ENCODE measurements around the gene NECTIN1.
"Not testable (repeated sequence)": the region's sequence is repeated elsewhere in the genome, so short reads cannot be mapped to it uniquely, and the experiment has no call there.

NECTIN1 gene

DNA sequence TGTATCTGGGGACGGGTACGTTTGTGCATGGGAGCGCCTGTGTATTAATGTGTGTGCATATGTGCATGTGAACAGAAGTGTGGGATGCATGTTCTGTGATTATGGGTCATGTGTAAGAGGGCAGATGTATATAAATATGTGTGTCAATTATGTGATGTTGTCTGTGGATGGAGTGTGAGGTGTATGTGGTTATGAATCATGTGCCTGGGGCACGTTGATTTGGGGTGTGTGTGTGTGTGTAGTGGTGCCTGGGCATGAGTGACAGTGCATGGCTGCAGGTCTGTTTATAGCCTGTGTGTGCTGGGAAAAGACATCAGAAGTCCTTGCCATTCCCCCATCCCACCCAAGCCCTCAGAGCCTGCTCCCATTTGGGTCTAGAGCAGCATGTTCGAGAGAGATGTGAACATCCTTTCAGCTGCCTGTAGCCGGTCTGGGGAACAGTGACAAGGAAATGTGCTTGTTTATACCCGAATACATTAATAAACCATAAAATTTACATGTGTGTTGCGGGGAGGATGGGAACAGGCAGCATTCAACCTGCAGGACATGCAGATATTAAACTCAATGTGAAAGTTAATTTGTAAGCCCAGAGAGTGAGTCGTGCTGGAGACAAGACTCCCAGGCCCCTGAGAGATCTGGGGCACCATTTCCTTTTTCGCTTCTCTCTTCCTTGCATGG, 129.0 kb downstream of the NECTIN1 start:
- Mint-ChIP-seq H3K4me1 (no peaks in the 10 kb centered on the region), H3K27me3 (peaks cover 7% of the 10 kb centered on the region), H3K36me3 (ENCODE audit: low read depth) (no peaks in the 10 kb centered on the region), H3K27ac (no peak overlapping the region), H3K4me3 (no peak overlapping the region), H3K9me3 (no peaks in the 10 kb centered on the region)
- ATAC-seq (no peak), DNase-seq (no peak)

DNA sequence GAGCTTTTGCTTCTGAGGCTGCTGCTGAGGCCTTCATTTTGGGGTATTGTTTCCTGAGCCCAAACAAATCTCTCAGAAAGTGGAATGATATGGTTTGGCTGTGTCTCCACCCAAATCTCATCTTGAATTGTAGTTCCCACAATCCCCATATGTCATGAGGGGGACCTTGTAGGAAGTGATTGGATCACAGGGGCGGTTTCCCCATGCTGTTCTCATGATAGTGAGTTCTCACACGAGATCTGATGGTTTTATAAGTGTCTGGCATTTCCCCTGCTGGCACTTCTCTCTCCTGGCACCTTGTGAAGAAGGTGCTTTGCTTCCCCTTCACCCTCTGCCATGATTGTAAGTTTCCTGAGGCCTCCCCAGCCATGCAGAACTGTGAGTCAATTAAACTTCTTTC, 133.1 kb downstream of the NECTIN1 start:
- H3K4me3 Mint-ChIP-seq, H3K9me3 Mint-ChIP-seq: not testable (repeated sequence)

GRCh38 chr11:119594639-119595249, 134.3 kb downstream of the NECTIN1 start:
- Mint-ChIP-seq H3K9me3 (no peaks in the 10 kb centered on the region), H3K27me3 (peaks cover 3% of the 10 kb centered on the region), H3K4me3 (no peak overlapping the region), H3K27ac (no peak overlapping the region), H3K36me3 (ENCODE audit: low read depth) (no peaks in the 10 kb centered on the region), H3K4me1 (no peaks in the 10 kb centered on the region)
- ATAC-seq (no peak), DNase-seq (no peak)

More for the DNA sequence above, 133.1 kb downstream of the NECTIN1 start:
- not testable (repeated sequence) for H3K27ac Mint-ChIP-seq; H3K4me1 Mint-ChIP-seq; DNase-seq; ATAC-seq; H3K36me3 Mint-ChIP-seq (ENCODE audit: low read depth); H3K27me3 Mint-ChIP-seq

DNA sequence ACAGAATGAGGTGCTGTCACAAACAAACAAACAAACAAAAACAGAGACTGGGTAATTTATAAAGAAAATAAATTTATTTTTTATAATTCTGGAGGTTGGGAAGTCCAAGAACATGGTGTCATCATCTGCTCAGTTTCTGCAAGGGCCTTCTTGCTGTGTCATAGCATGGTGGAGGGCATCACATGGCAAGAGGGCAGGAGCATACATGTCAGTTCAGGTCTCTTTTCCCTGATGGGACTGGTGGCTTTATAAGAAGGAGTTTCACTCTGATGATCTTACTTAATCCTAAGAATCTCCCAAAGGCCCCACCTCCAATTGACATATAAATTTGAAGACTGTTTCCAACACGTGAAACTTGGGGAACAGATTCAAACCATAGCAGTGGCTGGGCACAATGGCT, 135.7 kb downstream of the NECTIN1 start:
- H3K4me1 Mint-ChIP-seq = no peaks in the 10 kb centered on the region
- no peaks in the 10 kb centered on the region for H3K36me3 Mint-ChIP-seq (ENCODE audit: low read depth)
- ATAC-seq (no peak), DNase-seq (no peak)
- peaks cover 5% of the 10 kb centered on the region for H3K27me3 Mint-ChIP-seq
- H3K27ac Mint-ChIP-seq = no peak overlapping the region
- H3K9me3 Mint-ChIP-seq = no peaks in the 10 kb centered on the region
- no peak overlapping the region for H3K4me3 Mint-ChIP-seq

- H3K27me3 Mint-ChIP-seq = peaks cover 10% of the 10 kb centered on the region
- H3K9me3 Mint-ChIP-seq = no peaks in the 10 kb centered on the region
- no peak for DNase-seq
- H3K4me3 Mint-ChIP-seq = no peak overlapping the region
- H3K27ac Mint-ChIP-seq = no peak overlapping the region
- H3K36me3 Mint-ChIP-seq (ENCODE audit: low read depth) = no peaks in the 10 kb centered on the region
- H3K4me1 Mint-ChIP-seq = no peaks in the 10 kb centered on the region
- ATAC-seq = no peak
These were observed 136.4 kb downstream of the NECTIN1 start for GRCh38 chr11:119592642-119593041.

DNA sequence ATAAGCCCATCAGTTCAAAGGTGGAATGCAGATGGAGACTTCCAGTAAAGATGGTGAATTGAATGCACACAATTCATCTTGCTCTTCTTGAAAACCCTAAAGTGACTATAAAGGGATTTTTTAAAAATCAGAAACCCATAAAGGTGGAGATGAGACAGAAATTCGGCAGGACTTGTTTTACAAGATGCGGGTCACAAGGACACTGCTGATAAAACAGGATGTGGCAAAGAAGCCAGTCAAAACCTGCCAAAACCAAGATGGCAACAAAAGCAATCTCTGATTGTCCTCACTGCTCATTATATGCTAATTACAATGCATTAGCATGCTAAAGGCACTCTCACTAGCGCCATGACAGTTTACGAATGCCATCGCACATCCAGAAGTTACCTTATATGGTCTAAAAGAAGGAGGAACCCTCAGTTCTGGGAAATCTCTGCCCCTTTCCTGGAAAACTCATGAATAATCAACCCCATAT, 137.1 kb downstream of the NECTIN1 start:
- Mint-ChIP-seq H3K27ac (no peak overlapping the region), H3K4me3 (no peak overlapping the region), H3K36me3 (ENCODE audit: low read depth) (no peaks in the 10 kb centered on the region), H3K9me3 (no peaks in the 10 kb centered on the region), H3K4me1 (no peaks in the 10 kb centered on the region), H3K27me3 (peaks cover 14% of the 10 kb centered on the region)
- DNase-seq (no peak), ATAC-seq (no peak)

GRCh38 chr11:119590651-119591351, 138.2 kb downstream of the NECTIN1 start:
- Mint-ChIP-seq H3K27ac (no peak overlapping the region), H3K36me3 (ENCODE audit: low read depth) (no peaks in the 10 kb centered on the region), H3K9me3 (no peaks in the 10 kb centered on the region), H3K4me3 (no peak overlapping the region), H3K27me3 (peaks cover 23% of the 10 kb centered on the region), H3K4me1 (no peaks in the 10 kb centered on the region)
- DNase-seq (no peak), ATAC-seq (no peak)

DNA sequence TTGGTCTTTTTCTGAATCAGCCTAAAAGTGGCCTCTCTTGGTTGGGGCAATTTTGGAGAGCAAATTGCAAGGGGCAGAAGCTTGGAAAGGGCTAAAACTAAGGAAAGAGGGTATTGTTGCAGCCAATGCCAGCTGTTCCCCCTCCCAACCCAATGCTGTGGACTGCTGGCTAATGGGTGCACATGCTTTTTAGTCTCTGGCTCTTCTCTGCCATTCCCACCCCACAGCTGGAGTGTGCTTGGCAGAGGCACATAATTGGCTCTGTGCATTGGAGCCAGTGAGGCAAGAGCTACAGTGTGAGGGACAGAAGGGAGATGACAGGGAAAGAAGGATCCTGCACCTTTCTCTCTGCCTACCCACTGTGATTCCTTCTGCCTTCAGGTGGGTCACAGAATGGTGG, 140.0 kb downstream of the NECTIN1 start:
- H3K27ac Mint-ChIP-seq = no peak overlapping the region
- H3K4me3 Mint-ChIP-seq = no peak overlapping the region
- H3K36me3 Mint-ChIP-seq (ENCODE audit: low read depth) = no peaks in the 10 kb centered on the region
- H3K4me1 Mint-ChIP-seq = peaks cover 7% of the 10 kb centered on the region
- ATAC-seq (no peak), DNase-seq (no peak)
- H3K9me3 Mint-ChIP-seq = no peaks in the 10 kb centered on the region
- peaks cover 40% of the 10 kb centered on the region for H3K27me3 Mint-ChIP-seq
